Endothelial cell of umbilical vein (primary cell): Measurements from ENCODE around the gene ATP8A2. TPM values are rescaled to one million over a fixed set of nuclear protein-coding genes. Genes with fewer than 3 reads are reported as not detected.
A peak's percentile ranks its signal among the peaks of the same experiment; 100 is the strongest.

Experiments used
- BruUV-seq: library from RNA; stranded (reverse); fragments of 400-500 nt; replicated peaks from 2 replicates; lab custom pipeline; 2021; lab: Mats Ljungman, UMichigan
- CTCF ChIA-PET: fragments of 300-600, 350-600 bp; sonication (Branson Sonifier 250); formaldehyde crosslinking; loops from one replicate; lab custom pipeline; 2021; ENCODE audit warnings: antibody characterized with exemption, inconsistent platforms; lab: Charles Lee
- POLR2A ChIA-PET: fragments of 300-600, 350-600 bp; sonication (Branson Sonifier 250); formaldehyde crosslinking; loops from one replicate; lab custom pipeline; 2021; ENCODE audit warnings: antibody characterized with exemption, inconsistent platforms; lab: Charles Lee
- DNase-seq: peaks from one replicate; pipeline ENCODE4 v3.0.0-alpha.2; 2011; ENCODE audit warnings: low read depth, low spot score
- FAIRE-seq: peaks from 2 replicates; lab custom pipeline; 2011; peaks lifted over from hg19 to GRCh38; lab: Jason Lieb, UNC
- H2AFZ ChIP-seq: 2 replicates; pipeline ENCODE4 v1.6.0; 2012; ENCODE audit warnings: low read depth, low read length, control low read depth, inconsistent platforms
- H3K27ac ChIP-seq: 2 replicates; pipeline ENCODE4 v1.5.1; 2011; ENCODE audit warnings: low read depth, mild to moderate bottlenecking, control low read depth, low read length, moderate library complexity; ENCODE audit not compliant: insufficient read depth
- H3K27me3 ChIP-seq, 2 experiments: 2 replicates each; pipeline versions ENCODE4 v1.6.0 to v1.6.1; 2011; ENCODE audit warnings: low read length in 2 of 2, mixed read lengths in 1 of 2; ENCODE audit not compliant: control insufficient read depth in 2 of 2, insufficient read depth in 2 of 2
- H3K36me3 ChIP-seq, 2 experiments: 2 replicates in 1 of 2; 3 replicates in 1 of 2; pipeline ENCODE4 v1.5.1; 2011; ENCODE audit warnings: low read length in 2 of 2, mild to moderate bottlenecking in 1 of 2, moderate library complexity in 1 of 2; ENCODE audit not compliant: control insufficient read depth in 2 of 2, insufficient read depth in 2 of 2; ENCODE audit errors: extremely low read depth in 1 of 2
- H3K4me1 ChIP-seq: 3 replicates; pipeline ENCODE4 v1.5.1; 2011; ENCODE audit warnings: mild to moderate bottlenecking, low read length; ENCODE audit not compliant: control insufficient read depth, insufficient read depth; ENCODE audit errors: extremely low read depth
- H3K4me2 ChIP-seq: 2 replicates; pipeline ENCODE4 v1.6.1; 2011; ENCODE audit warnings: low read length, control low read depth, mixed read lengths; ENCODE audit not compliant: insufficient read depth
- H3K4me3 ChIP-seq, 3 experiments: fragments of 200-600 bp in 1 of 3; sonication (generic), shearing (Covaris generic) in 1 of 3; replicated peaks in 1 of 3; 2 replicates each; pipeline ENCODE4 v1.5.1; 2011 to 2016; ENCODE audit warnings: control low read depth in 3 of 3, low read length in 3 of 3, mild to moderate bottlenecking in 2 of 3, inconsistent platforms in 1 of 3, low read depth in 1 of 3, moderate library complexity in 1 of 3; ENCODE audit not compliant: insufficient read depth in 1 of 3
- H3K79me2 ChIP-seq: 2 replicates; pipeline ENCODE4 v1.6.0; 2012; ENCODE audit warnings: low read length, inconsistent platforms; ENCODE audit not compliant: control insufficient read depth, insufficient read depth
- H3K9ac ChIP-seq: replicated peaks from 2 replicates; pipeline ENCODE3; 2011; ENCODE audit warnings: low read length, control low read depth; ENCODE audit not compliant: insufficient read depth; ENCODE audit errors: extremely low read depth
- H3K9me1 ChIP-seq: replicated peaks from 3 replicates; pipeline ENCODE4 v1.6.0; 2011; ENCODE audit warnings: mild to moderate bottlenecking, low read length; ENCODE audit not compliant: control insufficient read depth, insufficient read depth; ENCODE audit errors: extremely low read depth
- H3K9me3 ChIP-seq: replicated peaks from 2 replicates; pipeline ENCODE4 v1.5.1; 2012; ENCODE audit warnings: low read length, inconsistent platforms; ENCODE audit not compliant: control insufficient read depth, insufficient read depth
- H4K20me1 ChIP-seq: replicated peaks from 2 replicates; pipeline ENCODE3; 2011; ENCODE audit warnings: mild to moderate bottlenecking, low read length; ENCODE audit not compliant: control insufficient read depth, insufficient read depth; ENCODE audit errors: extremely low read depth
- CTCF ChIP-seq, 2 donors: IDR thresholded peaks; 1 replicate in 1 of 2; 2 replicates in 1 of 2; pipeline ENCODE4 v1.5.1; 2011; ENCODE audit warnings: low read length in 2 of 2, mild to moderate bottlenecking in 2 of 2, moderate library complexity in 2 of 2, control low read depth in 1 of 2, inconsistent platforms in 1 of 2, low read depth in 1 of 2; ENCODE audit not compliant: insufficient read depth in 1 of 2; ENCODE audit errors: extremely low read depth in 1 of 2
- EZH2 ChIP-seq: IDR thresholded peaks from 2 replicates; pipeline ENCODE4 v1.6.1; 2012; ENCODE audit warnings: borderline replicate concordance, low read depth, mild to moderate bottlenecking, moderate library complexity, low read length, inconsistent platforms; ENCODE audit not compliant: severe bottlenecking
- FOS ChIP-seq: IDR thresholded peaks from 2 replicates; pipeline ENCODE4 v1.6.1; 2011; ENCODE audit warnings: mild to moderate bottlenecking, low read length, moderate library complexity, borderline replicate concordance; ENCODE audit not compliant: insufficient read depth
- GATA2 ChIP-seq: IDR thresholded peaks from 2 replicates; pipeline ENCODE4 v1.7.0; 2011; ENCODE audit warnings: low read depth, mild to moderate bottlenecking, moderate library complexity, mixed read lengths, low read length; ENCODE audit not compliant: insufficient read length, insufficient read depth
- JUN ChIP-seq: IDR thresholded peaks from 2 replicates; pipeline ENCODE4 v1.6.1; 2011; ENCODE audit warnings: borderline replicate concordance, low read depth; ENCODE audit not compliant: insufficient read length, insufficient read depth
- MAX ChIP-seq: IDR thresholded peaks from 2 replicates; pipeline ENCODE4 v1.6.1; 2011; ENCODE audit not compliant: insufficient read depth, insufficient read length
- MYC ChIP-seq: IDR thresholded peaks from one replicate; pipeline ENCODE4 v1.6.1; 2011; ENCODE audit warnings: mild to moderate bottlenecking, low read depth, low read length
- POLR2A ChIP-seq: IDR thresholded peaks from 2 replicates; pipeline ENCODE4 v1.6.1; 2012; ENCODE audit warnings: low read depth, mild to moderate bottlenecking, control low read depth, low read length
- POLR2AphosphoS5 ChIP-seq: IDR thresholded peaks from 2 replicates; pipeline ENCODE4 v1.6.1; 2012; ENCODE audit warnings: low read depth, mild to moderate bottlenecking, control low read depth, low read length, moderate library complexity; ENCODE audit not compliant: insufficient read depth
- dilution Hi-C: fragments of 300-500 bp; cut with MboI; formaldehyde crosslinking; loops from one replicate; pipeline ENCODE4 v1.15.0; 2019; ENCODE audit warnings: low sequenced_read_pairs; ENCODE audit not compliant: extremely low pct_ligation_motif_present
- intact Hi-C: fragments of 100-400 bp; cut with micrococcal nuclease; formaldehyde crosslinking; loops from one replicate; pipeline ENCODE4 v1.10.0; 2022
- polyA plus RNA-seq, 4 experiments: library from polyadenylated mRNA; depleted of rRNA in 3 of 4; stranded (reverse) in 3 of 4; unstranded in 1 of 4; fragments of >200 nt; gene quantifications; 2 replicates each; pipeline versions ENCODE4 v1.2.1 to v1.2.3, GENCODE V29; 2011 to 2012; ENCODE audit warnings: missing spikeins in 1 of 4
- total RNA-seq: library from RNA; stranded (reverse); gene quantifications from 2 replicates; pipeline ENCODE4 v1.2.3, GENCODE V29; 2021

Gene ATP8A2
- total and polyA plus RNA-seq, 2 donors (not counting 3 experiments of a cell fraction or from before 2014, with no cell fraction given): 0.11 to 0.49 TPM

- ChIA-PET CTCF (no interaction called here), POLR2A (no interaction called here)
- Histone ChIP-seq H3K4me1 (peaks cover 74% of the 10 kb centered on the region), H3K27me3 (no peaks in the 10 kb centered on the region), H3K9me1 (no peaks in the 10 kb centered on the region), H3K4me2 (no peak overlapping the region), H4K20me1 (no peaks in the 10 kb centered on the region), H3K9ac (no peak overlapping the region), H3K9me3 (no peaks in the 10 kb centered on the region), H3K36me3 (no peaks in the 10 kb centered on the region), H3K4me3 (no peak overlapping the region), H3K27ac (peak overlapping the region; percentile 89), H3K79me2 (no peaks in the 10 kb centered on the region), H2AFZ (no peak overlapping the region)
- no peak for TF ChIP-seq GATA2
- no peak for TF ChIP-seq FOS
- no peak for TF ChIP-seq POLR2AphosphoS5
- TF ChIP-seq MAX: no peak
- no peak for TF ChIP-seq CTCF (IDR thresholded peaks at IDR 0.05; ENCODE audit: extremely low read depth in 1 of 2, insufficient read depth in 1 of 2, low read depth in 1 of 2, low read length in 2 of 2)
- TF ChIP-seq EZH2: no peak
- TF ChIP-seq POLR2A: no peak
- TF ChIP-seq JUN: no peak
- no peak for TF ChIP-seq MYC
- DNase-seq (no peak), FAIRE-seq (no peak)
- intact Hi-C loops: no loop called here
- dilution Hi-C loops: no loop called here
- BruUV-seq: no TSS peak
Measured at GRCh38 chr13:26020891-26021290, 649.1 kb downstream of the ATP8A2 start.
